ENCODE data around the gene GAREM1.

GRCh38 chr18:32290810-32291209, 179.9 kb downstream of the GAREM1 start:
- TF ChIP-seq JUN (IDR thresholded peaks at IDR 0.05; ENCODE audit: borderline replicate concordance, insufficient read depth, insufficient read length, low read depth) (no peak), EZH2 (IDR thresholded peaks at IDR 0.05; ENCODE audit: borderline replicate concordance, low read depth, low read length, severe bottlenecking) (no peak), CTCF (IDR thresholded peaks at IDR 0.05; ENCODE audit: extremely low read depth in 1 of 2, insufficient read depth in 1 of 2, low read depth in 1 of 2, low read length in 2 of 2) (no peak)

Measured in endothelial cell of umbilical vein (primary cell).